ENCODE data around the gene TPPP2. TPM values are rescaled to one million over a fixed set of nuclear protein-coding genes. Genes with fewer than 3 reads are reported as not detected.

Gene TPPP2
- total and polyA plus RNA-seq, 2 of the 4 experiments (the other 2 are of a cell fraction), result not detected

GRCh38 chr14:21069388-21070082 is 39.5 kb downstream of the TPPP2 start:
- CTCF ChIA-PET, result interaction anchor here (1.4 to 2.1 kb wide), 9 partner anchors 18 to 41 kb away, joined by 4 to 23 read pairs (median 10); no protein-coding TSS in a partner anchor
- no peak for TF ChIP-seq BHLHE40 (IDR thresholded peaks at IDR 0.05; ENCODE audit: low read depth, low read length)
- TF ChIP-seq SMC3 (IDR thresholded peaks at IDR 0.05; ENCODE audit: low read depth, low read length), result no peak
- no peak for TF ChIP-seq RFX5 (IDR thresholded peaks at IDR 0.05; ENCODE audit: low read depth, low read length)
- TF ChIP-seq ELK1 (IDR thresholded peaks at IDR 0.05; ENCODE audit: borderline replicate concordance, low read depth, low read length), result no peak
- no peak for TF ChIP-seq NFE2L2 (IDR thresholded peaks at IDR 0.05; ENCODE audit: low read depth, low read length)
- no peak for TF ChIP-seq RCOR1 (IDR thresholded peaks at IDR 0.05; ENCODE audit: insufficient replicate concordance, low read length)
- TF ChIP-seq USF2 (IDR thresholded peaks at IDR 0.05; ENCODE audit: low read depth, low read length), result no peak
- no peak for TF ChIP-seq MAFK (IDR thresholded peaks at IDR 0.05; ENCODE audit: low read depth, low read length)
- no peak for TF ChIP-seq CHD1 (IDR thresholded peaks at IDR 0.05; ENCODE audit: low read depth, low read length)
- TF ChIP-seq MXI1 (IDR thresholded peaks at IDR 0.05; ENCODE audit: borderline replicate concordance, low read depth, low read length), result no peak
- TF ChIP-seq POLR2A (IDR thresholded peaks at IDR 0.05; ENCODE audit: low read depth, low read length), result no peak
- TF ChIP-seq FOS (IDR thresholded peaks at IDR 0.05; ENCODE audit: low read depth, low read length), result no peak
- no peak for TF ChIP-seq CTCF (conservative IDR thresholded peaks at IDR 0.05; ENCODE audit: low read depth, low read length)
- TF ChIP-seq MAZ (IDR thresholded peaks at IDR 0.05; ENCODE audit: borderline replicate concordance, low read depth, low read length), result no peak

More at GRCh38 chr14:21069388-21070082, 39.5 kb downstream of the TPPP2 start:
- peak overlapping the region; percentile 90 for H2AK9ac ChIP-seq (replicated peaks; ENCODE audit: low read depth, low read length, poor library complexity)
- H4K5ac ChIP-seq (ENCODE audit: low read depth, low read length), result peak overlapping the region; percentile 66
- H3K9me3 ChIP-seq (ENCODE audit: control insufficient read depth, insufficient read depth, low read length), result no peaks in the 10 kb centered on the region
- H4K91ac ChIP-seq (ENCODE audit: insufficient read depth, low read depth, low read length), result peak overlapping the region; percentile 72
- peak overlapping the region; percentile 91 for H3K27ac ChIP-seq (ENCODE audit: insufficient read depth, low read length)
- peak overlapping the region; percentile 77 for H3K14ac ChIP-seq (replicated peaks; ENCODE audit: low read depth, low read length)
- peaks cover 10% of the 10 kb centered on the region for H3K9me1 ChIP-seq (ENCODE audit: insufficient read depth, low read length)
- H2BK15ac ChIP-seq (ENCODE audit: low read depth, low read length), result no peak overlapping the region
- in situ Hi-C loops (cut with MboI; ENCODE audit: low sequenced_read_pairs) (no loop called here), intact Hi-C loops (cut with micrococcal nuclease) (loop anchor here (2.0 kb wide), 1 partner anchor 67 kb away; no protein-coding TSS in a partner anchor), dilution Hi-C loops (cut with HindIII; ENCODE audit: low sequenced_read_pairs, unreplicated experiment) (no loop called here)
- H3K18ac ChIP-seq (ENCODE audit: low read depth, low read length), result peak overlapping the region; percentile 18; the same call in 1 of the 2 replicates
- no TSS peak for BruUV-seq (replicated peaks)
- H2BK20ac ChIP-seq (ENCODE audit: low read depth, low read length), result no peak overlapping the region; the same call in 1 of the 2 replicates
- H3K9ac ChIP-seq (ENCODE audit: low read depth, low read length), result peak overlapping the region; percentile 81
- H3K79me1 ChIP-seq (ENCODE audit: low read depth in 1 of 2, low read length in 2 of 2), result peaks cover 10 to 41% of the 10 kb centered on the region in 2 experiments
- H3K27me3 ChIP-seq (ENCODE audit: control insufficient read depth, insufficient read depth, low read length), result no peaks in the 10 kb centered on the region
- POLR2A ChIA-PET (ENCODE audit: unreplicated experiment), result interaction anchor here (0.6 kb wide), 1 partner anchor 16 kb away, joined by 3 read pairs; no protein-coding TSS in a partner anchor
- H3K4me3 ChIP-seq (ENCODE audit: insufficient read depth, low read depth, low read length), result peak overlapping the region; percentile 68
- peak overlapping the region; percentile 61 for H3K56ac ChIP-seq (ENCODE audit: extremely low read depth, insufficient read depth, low read length)
- ATAC-seq (ENCODE audit: low read depth) (peak; percentile 4), DNase-seq (peak; percentile 29)
- H3K23ac ChIP-seq (ENCODE audit: low read depth, low read length), result peak overlapping the region; percentile 64
- peak overlapping the region; percentile 26 for H2BK120ac ChIP-seq (ENCODE audit: low read depth, low read length)
- peak overlapping the region; percentile 86 for H3K4me2 ChIP-seq (ENCODE audit: low read depth, low read length)
- H2AK5ac ChIP-seq (ENCODE audit: low read depth, low read length), result peak overlapping the region; percentile 5; the same call in 1 of the 2 replicates
- WGBS, 2 experiments (ENCODE audit: extremely low coverage in 2 of 2, insufficient read length in 1 of 2), result 0% methylated on average over 12 of the region's 40 CpGs; no CpG with 5 or more reads in 1 of the 2 experiments
- H3K4ac ChIP-seq (ENCODE audit: low read depth, low read length), result peak overlapping the region; percentile 85
- H2AFZ ChIP-seq (replicated peaks; ENCODE audit: low read length, poor library complexity), result peak overlapping the region; percentile 99
- H3K4me1 ChIP-seq (ENCODE audit: control insufficient read depth, insufficient read depth, low read length), result peaks cover 22% of the 10 kb centered on the region
- H4K20me1 ChIP-seq (ENCODE audit: insufficient read depth, low read length), result peaks cover 10% of the 10 kb centered on the region
- peak overlapping the region; percentile 79 for H2BK5ac ChIP-seq (ENCODE audit: low read depth, low read length, poor library complexity, severe bottlenecking)
- peaks cover 15% of the 10 kb centered on the region for H3K36me3 ChIP-seq (ENCODE audit: control insufficient read depth, insufficient read depth, low read length)
- H4K8ac ChIP-seq (ENCODE audit: low read depth in 2 of 2, low read length in 2 of 2), result peak overlapping the region; percentile 43 to 50

All from IMR-90 (cell line).